HG03469 (cell line): ENCODE results near the gene STXBP2.

ENCODE experiments used
- ATAC-seq: cut with Tn5 transposase; IDR thresholded peaks from one replicate; pipeline ENCODE4 v1.9.1; 2021; ENCODE audit warnings: mild to moderate bottlenecking, moderate library complexity, moderate number of reproducible peaks; ENCODE audit not compliant: unreplicated experiment

STXBP2 gene

DNA sequence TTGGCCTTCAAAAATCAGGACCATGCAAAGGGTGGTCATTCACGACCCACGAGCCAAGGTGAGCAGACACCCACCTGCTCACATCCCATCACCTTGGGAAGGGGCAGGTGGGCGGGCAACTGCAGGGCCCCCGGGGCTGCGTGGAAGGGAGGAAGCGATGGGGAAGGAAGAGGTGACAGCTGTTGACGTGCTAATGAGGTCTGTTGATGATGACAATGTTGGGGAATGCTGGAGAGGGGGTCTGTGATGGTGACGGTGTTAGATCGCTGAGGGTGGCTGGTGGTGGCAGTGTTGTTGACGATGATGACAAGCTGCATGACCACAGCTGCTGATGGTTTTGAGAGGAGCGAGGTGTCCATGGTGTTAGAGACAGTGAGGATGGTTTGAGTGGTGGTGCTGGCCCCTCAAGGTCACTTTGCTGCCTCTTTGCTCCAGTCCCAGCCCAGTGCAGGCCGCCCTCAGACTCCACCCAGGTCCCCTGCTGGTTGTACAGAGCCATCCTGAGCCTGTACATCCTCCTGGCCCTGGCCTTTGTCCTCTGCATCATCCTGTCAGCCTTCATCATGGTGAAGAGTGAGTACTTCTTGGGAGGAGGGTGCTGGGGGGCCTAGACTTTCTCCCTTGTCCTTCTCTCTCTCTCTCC lies 40.9 kb downstream of the STXBP2 start:
- ATAC-seq: no peak

DNA sequence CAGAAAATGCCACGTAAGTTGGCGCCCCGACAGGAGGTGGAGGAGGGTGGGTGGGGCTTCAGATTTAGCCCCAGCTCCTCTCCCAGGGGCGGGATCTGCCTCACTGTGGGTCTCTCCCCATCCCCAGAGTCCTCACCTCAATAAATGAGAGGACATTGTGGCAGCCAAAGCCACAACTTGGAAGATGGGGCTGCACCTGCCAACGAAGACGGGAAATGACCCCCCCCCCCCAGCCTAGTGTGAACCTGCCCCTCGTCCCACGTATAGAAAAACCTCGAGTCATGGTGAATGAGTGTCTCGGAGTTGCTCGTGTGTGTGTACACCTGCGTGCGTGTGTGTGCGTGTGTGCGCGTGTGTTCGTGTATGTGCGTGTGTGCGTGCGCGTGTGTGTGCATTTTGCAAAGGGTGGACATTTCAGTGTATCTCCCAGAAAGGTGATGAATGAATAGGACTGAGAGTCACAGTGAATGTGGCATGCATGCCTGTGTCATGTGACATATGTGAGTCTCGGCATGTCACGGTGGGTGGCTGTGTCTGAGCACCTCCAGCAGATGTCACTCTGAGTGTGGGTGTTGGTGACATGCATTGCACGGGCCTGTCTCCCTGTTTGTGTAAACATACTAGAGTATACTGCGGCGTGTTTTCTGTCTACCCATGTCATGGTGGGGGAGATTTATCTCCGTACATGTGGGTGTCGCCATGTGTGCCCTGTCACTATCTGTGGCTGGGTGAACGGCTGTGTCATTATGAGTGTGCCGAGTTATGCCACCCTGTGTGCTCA lies 42.3 kb downstream of the STXBP2 start:
- ATAC-seq: no peak

DNA sequence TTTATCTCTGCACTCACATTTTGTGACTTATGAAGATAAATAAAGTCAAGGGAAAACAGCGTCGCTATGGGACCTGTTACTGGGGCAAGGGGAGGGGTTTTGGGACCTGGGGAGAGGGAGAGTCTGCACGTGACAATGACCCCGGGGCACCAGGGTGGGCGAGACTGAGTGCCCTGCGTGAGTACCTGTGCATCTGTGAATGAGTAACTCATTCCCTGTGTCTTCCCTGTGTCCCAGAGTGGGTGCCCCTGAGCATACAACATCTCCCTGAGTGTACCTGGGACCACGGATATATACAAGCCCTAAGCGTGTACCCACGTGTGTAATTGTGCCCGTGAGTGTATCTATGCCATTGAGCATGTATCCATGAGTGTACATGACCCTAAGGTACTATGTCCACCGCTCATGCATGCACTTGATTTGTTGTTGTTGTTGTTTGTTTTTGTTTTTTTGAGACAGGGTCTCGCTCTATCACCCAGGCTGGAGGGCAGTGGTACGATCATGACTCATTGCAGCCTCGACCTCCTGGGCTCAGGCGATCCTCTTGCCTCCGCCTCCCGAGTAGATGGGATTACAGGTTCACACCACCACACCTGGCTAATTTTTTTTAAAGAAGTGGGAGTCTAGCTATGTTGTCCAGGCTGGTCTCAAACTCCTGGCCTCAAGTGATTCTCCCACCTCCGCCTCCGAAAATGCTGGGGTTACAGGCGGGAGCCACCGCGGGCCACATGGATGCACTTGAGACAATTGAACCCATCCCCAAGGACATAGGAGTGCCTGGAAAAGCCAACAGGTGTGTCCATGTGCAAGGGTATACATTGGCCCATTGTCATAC lies 43.1 kb downstream of the STXBP2 start:
- ATAC-seq: no peak

DNA sequence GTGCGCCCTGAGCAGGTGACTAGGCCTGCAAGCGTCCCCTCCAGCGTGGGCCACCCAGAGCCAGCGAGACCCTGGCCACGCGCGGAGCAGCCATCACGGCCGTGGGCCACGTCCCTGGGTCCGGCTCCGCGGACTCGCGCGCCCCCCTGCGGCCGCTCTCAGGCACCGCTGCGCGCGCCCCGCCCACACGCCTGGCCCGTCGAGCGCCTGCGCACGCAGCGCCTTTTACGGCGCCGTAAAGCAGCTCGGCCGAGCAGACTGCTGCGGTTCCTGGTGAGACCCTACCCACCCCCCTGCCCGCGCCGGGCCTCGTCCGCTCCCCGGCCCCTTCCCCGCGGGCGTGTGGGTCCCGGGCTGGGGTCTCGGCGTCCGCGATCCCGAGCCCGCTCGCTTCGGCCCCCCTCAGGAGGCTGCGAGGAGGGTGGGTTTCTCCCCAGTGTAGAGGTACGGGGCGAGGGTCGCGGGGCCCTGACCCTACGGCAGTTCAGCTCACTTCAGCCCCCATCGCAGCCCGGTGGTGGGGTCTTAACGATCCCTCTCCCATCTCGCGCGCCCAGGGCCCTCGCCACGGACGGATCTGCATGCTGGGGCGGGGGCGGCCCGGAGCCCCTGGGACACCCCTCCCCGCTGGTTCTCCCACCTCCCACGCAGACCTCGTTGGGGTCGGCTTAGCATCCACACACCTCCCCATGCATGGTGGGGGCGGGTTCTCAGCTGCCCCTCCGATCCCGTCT lies 43.9 kb downstream of the STXBP2 start, which contains the start of gene TRAPPC5:
TSS of gene TRAPPC5 (plus strand) at position 228 of the 734 bp plus-strand sequence. CDS start 1,421 bp downstream, outside the sequence.
- no peak for ATAC-seq

DNA sequence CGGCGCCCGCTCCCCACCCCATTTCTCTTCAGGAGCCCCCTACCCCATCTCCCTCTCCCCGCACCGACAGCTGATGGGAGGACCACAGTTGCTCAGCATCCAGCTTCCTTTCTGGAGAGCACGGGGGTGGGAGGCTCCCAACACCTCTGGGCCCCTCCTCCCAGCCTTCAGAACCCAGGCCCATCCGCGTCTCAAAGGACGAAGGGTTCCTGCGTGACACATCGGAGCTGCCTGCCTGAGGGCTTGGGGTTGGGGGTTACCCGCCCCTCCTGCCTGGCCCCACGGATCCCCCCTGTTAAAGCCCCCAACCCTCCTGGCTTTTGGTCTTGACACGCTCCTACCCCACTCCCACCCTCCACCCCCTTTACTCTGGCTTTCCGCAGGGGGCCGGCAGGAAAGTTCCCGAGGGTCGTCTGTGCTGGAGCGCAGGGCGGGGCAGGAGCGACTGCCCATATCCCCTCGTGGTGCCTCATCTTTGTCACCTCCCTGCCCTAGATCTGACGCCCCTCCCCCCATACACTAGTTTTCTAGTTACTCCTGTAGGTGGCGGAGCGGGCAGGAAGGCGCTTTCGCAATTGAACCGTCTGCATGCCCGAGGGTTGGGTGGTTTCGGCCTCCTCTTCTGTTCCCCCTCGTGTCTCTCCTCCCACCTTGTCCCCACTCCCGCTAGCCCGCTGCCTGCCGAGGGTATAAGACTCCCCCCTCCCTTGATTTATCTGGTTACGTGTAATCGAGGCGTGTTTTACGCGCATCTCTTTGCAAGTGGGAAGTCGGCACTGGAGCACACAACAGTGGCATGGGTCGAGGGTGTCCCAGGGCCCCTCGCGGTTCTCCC lies 44.6 kb downstream of the STXBP2 start:
- ATAC-seq: no peak

DNA sequence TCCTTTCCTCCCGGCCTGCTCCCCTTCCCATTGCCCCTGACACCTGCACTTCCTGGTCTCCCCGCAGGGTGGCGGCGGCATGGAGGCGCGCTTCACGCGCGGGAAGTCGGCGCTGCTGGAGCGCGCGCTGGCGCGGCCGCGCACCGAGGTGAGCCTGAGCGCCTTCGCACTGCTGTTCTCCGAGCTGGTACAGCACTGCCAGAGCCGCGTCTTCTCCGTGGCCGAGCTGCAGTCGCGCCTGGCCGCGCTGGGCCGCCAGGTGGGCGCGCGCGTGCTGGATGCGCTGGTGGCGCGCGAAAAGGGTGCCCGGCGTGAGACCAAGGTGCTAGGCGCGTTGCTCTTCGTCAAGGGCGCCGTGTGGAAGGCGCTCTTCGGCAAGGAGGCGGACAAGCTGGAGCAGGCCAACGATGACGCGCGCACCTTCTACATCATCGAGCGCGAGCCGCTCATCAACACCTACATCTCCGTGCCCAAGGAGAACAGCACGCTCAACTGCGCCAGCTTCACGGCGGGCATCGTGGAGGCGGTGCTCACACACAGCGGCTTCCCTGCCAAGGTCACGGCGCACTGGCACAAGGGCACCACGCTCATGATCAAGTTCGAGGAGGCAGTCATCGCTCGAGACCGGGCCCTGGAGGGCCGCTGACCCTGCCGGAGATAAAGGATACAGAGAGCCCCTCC lies 45.4 kb downstream of the STXBP2 start:
- no peak for ATAC-seq

DNA sequence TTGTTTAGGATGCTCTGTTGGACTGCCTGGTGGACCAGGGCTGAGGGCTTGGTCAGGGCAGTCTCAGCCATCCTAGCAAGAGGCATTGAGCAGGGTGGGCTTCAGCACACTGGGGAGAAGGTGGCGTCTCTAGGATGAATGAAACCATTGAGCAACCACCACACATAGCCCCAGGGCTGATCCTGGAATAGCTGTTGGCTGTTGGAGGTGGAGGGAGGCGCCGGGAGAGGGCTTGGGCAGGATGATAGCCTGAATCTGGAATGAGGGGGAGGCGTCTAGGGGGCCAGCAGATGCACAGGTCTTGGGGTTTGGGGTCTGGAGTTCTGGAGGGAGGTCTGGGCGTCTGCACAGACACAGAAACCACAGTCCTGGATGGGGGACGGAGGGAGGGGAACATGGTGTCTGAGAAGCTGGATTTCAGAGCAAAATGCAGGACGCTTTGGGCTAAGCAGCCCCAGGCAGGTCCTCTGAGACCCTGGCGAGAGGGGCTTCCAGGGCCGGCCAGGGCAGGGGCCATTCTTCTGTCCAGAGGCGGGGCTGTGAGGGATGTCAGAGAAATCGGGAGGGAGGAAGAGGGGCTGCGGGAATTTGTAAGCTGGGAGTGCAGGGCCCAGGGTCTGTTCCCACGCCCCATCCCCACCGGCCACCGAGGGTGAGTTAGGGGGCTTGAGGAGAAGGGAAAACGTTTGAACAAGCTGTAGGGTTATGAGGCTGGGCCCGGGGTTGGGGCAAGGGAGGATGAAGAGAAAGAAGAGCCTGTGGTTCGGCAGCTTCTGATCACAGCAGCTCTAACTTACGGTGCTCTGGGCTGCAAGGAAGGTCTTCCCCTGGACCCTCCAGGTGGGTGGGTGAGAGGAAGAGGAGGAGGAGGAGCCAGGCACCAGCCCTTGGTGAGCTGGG lies 48.9 kb downstream of the STXBP2 start:
- no peak for ATAC-seq

DNA sequence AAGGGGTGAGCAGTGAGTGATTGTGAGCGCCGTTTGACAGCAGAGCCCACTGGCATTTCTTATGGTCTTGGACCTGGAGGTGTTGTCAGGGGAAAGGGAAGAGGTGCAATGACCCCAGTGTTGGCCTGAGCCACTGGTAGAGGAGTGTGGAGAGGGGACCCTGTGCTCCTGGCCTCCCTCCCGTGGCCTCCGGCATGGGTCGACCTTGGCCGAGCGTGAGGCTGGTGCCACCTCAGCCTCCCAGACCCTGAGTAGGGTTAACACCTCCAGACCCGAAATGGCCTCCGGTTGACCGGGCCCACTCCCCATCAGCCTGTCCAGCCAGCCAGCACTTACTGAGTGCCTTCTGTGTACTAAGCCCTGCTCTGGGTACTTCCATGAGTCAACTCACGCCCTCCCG lies 50.3 kb downstream of the STXBP2 start:
- ATAC-seq: no peak

DNA sequence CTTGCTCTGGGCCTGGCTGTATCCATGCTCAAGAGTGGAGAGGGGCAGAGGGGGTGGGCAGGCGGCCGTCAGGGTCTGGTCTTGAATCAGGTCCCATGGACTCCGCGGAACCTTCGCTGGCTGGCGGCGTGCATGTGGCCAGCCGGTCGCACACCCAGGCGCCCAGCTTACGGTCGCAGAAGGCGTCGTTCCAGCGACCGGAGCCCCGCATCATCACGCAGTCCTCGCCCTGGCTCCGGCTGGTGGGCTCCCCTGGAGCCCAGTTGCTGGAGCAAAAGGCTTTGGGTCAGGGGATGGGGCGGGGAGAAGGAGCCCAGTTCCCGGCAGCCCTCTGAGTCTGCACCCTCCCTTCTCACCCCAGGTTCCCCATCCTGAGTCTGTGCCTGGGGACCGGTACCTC lies 52.3 kb downstream of the STXBP2 start:
- no peak for ATAC-seq

DNA sequence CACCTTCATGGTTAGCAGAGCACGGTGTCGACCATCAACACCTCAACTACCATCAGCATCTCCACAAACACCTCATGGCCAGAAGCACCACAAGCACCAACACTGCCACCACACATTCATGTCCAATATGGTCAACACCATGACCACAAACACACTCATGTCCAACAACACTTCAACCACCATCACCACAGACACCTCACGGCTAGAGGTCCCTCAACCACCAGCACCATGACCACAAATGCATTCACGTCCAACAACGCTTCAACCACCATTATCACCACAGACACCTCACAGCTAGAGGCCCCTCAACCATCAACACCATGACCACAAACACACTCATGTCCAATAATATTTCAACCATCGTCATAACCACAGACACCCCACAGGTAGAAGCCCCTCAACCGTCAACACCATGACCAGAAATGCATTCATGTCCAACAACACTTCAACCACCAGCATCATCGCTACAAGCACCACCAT lies 53.9 kb downstream of the STXBP2 start:
- ATAC-seq: no peak

DNA sequence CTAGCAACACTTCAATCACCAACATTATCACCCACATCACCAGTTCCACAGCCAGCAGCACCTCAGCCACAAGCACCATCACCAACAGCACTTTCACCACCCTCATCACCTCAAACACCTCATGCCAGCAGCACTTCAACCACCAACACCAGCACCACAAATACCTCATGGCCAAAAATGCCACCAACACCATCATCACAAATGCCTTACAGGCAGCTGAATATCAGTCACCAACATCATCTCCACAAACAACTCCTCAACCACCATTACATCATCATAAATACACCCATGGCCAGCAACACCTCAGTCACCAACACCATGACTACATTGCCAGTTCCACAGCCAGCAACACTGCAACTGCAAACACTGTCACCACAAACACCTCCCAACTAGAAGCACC lies 54.6 kb downstream of the STXBP2 start:
- no peak for ATAC-seq

DNA sequence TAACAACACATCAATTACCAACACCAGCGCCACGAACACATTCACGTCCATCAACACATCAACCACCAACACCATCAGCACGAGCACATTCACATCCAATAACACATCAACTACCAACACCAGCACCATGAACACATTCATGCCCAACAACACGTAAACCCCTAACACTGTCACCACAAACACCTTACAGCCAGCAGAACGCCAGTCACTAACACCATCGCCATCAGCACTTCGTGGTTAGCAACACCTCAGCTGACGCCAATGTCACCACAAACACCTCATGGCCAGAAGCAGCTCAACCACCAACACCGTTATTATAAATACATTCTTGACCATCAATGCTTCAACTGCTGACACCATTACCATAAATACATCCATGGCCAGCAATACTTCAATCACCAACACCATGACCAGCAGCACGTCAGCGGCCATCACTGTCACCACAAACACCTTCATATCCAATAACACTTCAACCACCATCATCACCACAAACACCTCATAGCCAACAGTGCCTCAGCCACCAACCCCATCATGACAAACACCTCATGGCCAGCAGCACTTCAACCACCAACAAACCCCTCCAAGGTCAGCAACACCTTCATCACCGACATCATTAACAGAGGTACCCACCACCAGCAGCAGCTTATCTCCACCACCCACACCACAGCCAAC lies 55.6 kb downstream of the STXBP2 start:
- ATAC-seq: no peak

DNA sequence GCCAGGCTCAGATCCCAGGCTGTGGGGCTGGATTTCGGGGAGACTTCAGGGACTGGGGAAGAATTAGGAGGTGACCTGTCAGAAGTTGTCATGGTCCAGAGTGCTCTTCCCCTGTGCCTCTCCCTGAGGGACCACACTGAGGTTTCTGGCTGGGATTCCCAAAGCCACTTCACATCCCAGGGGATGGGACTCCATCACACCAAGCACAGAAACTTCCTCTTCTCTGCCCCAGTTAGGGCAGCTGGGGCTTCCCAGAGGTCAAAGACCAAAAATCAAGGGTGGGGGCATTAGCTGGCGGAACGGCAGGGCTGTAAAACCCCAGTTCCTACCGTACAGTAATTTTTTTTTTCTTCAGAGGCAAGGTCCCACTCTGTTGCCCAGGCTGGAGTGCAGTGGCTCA lies 57.6 kb downstream of the STXBP2 start:
- no peak for ATAC-seq
